ENCODE results near the gene DDX50. TPM values are rescaled to one million over a fixed set of nuclear protein-coding genes. Genes with fewer than 3 reads are reported as not detected.

The DDX50 gene
- total and polyA plus RNA-seq, 2 experiments from 2014 or later, result 19.5 to 40.9 TPM

DNA sequence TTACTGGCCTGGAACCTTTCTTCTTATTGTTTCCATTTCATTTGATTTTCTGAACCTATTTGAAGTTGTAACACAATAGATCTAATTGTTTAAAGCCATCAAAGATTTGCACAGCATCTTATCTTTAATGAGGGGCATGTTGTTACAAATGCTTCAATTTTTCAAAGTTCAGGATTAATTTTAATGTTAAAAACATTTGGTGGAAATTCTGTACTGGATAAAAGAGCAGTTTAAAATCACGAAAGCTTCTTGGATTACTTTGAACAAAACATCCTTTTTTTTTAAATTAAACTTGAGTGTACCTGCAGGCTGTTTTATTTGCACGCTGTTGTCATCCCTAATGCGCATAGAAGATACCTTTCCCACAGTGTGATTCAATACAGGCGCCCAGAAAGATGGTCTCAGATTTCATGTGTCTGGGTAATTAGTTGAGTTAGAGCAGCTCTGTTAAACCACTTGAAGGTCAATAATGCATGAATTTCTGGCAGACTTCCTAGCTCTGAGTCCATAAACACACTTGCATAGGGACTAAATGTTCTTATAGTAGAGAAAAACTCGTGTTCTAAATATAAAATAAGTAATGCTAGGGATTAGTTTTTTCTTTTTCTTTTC is 29.3 kb upstream of the DDX50 start:
- 37% methylated on average over 5 of the region's 5 CpGs for WGBS (ENCODE audit: low lambda C conversion rate, missing lambda C conversion rate)
- no peak overlapping the region for H3K4me3 ChIP-seq
- TF ChIP-seq EZH2 (IDR thresholded peaks at IDR 0.05; ENCODE audit: borderline replicate concordance) (no peak), EZH2phosphoT487 (IDR thresholded peaks at IDR 0.05; ENCODE audit: low read depth, severe bottlenecking, unreplicated experiment) (no peak)
- TF ChIP-seq, protein P1, sequence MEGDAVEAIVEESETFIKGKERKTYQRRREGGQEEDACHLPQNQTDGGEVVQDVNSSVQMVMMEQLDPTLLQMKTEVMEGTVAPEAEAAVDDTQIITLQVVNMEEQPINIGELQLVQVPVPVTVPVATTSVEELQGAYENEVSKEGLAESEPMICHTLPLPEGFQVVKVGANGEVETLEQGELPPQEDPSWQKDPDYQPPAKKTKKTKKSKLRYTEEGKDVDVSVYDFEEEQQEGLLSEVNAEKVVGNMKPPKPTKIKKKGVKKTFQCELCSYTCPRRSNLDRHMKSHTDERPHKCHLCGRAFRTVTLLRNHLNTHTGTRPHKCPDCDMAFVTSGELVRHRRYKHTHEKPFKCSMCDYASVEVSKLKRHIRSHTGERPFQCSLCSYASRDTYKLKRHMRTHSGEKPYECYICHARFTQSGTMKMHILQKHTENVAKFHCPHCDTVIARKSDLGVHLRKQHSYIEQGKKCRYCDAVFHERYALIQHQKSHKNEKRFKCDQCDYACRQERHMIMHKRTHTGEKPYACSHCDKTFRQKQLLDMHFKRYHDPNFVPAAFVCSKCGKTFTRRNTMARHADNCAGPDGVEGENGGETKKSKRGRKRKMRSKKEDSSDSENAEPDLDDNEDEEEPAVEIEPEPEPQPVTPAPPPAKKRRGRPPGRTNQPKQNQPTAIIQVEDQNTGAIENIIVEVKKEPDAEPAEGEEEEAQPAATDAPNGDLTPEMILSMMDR (IDR thresholded peaks at IDR 0.05; ENCODE audit: poor library complexity), result no peak
- H3K9me2 ChIP-seq (replicated peaks; ENCODE audit: insufficient read depth), result no peaks in the 10 kb centered on the region
- peak; percentile 75 for DNase-seq (ENCODE audit: low spot score)
- peaks cover 40% of the 10 kb centered on the region for H3K4me1 ChIP-seq (ENCODE audit: insufficient read depth)
- no peaks in the 10 kb centered on the region for H3K27me3 ChIP-seq
- H4K20me1 ChIP-seq (ENCODE audit: insufficient read depth, poor library complexity, severe bottlenecking), result no peaks in the 10 kb centered on the region
- H3K4me2 ChIP-seq, result peak overlapping the region; percentile 51
- peak overlapping the region; percentile 84 for H3K27ac ChIP-seq
- no peaks in the 10 kb centered on the region for H3K9me3 ChIP-seq (ENCODE audit: low read depth)
- no peaks in the 10 kb centered on the region for H3K36me3 ChIP-seq (replicated peaks; ENCODE audit: insufficient read depth, low read depth)
- H2AFZ ChIP-seq, result no peak overlapping the region
- H3K79me2 ChIP-seq, result no peaks in the 10 kb centered on the region

DNA sequence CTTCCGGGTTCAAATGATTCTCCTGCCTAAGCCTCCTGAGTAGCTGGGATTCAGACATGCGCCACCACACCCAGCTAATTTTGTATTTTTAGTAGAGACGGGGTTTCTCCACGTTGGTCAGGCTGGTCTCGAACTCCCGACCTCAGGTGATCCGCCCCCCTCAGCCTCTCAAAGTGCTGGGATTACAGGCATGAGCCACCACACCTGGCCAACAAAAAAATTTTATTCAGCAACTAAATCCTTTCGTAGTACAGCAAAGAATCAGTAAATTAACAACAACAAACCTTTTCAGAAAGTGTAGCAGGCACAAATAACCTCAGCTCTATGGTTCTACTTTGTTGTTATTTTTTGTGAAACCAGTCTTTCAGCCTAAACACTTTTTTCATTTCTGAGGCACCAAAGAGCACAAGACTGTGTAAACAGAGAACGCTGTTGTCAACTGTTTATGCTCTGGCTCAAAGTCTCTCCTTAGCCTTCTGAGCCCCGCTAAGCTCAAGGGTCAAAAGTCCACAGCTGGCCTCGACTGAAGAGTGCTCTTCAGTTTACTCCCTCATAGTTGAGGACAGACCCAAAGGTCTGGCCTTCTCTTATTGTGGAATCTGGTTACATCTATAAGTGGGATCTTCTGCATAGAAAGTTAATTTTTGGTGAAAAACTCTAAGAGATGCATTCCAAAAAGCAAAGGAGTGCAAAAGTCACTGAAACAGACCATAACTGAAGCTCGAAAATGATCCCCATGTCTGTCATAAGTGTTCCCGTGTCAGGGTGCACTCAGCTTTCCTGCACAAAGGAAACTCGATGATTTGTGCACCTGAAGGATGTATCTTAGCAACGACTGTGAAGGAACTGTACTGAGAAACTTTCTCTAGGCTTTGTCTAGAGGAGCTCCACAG is 24.6 kb upstream of the DDX50 start:
- H3K4me3 ChIP-seq, result no peak overlapping the region
- H3K36me3 ChIP-seq (replicated peaks; ENCODE audit: insufficient read depth, low read depth), result no peaks in the 10 kb centered on the region
- peaks cover 41% of the 10 kb centered on the region for H3K4me1 ChIP-seq (ENCODE audit: insufficient read depth)
- peak; percentile 77 for DNase-seq (ENCODE audit: low spot score)
- H2AFZ ChIP-seq, result no peak overlapping the region
- H3K9me3 ChIP-seq (ENCODE audit: low read depth), result no peaks in the 10 kb centered on the region
- no peaks in the 10 kb centered on the region for H3K79me2 ChIP-seq
- no peaks in the 10 kb centered on the region for H3K9me2 ChIP-seq (replicated peaks; ENCODE audit: insufficient read depth)
- WGBS (ENCODE audit: low lambda C conversion rate, missing lambda C conversion rate), result 50% methylated on average over 15 of the region's 15 CpGs
- H3K4me2 ChIP-seq, result peak overlapping the region; percentile 50
- H4K20me1 ChIP-seq (ENCODE audit: insufficient read depth, poor library complexity, severe bottlenecking), result no peaks in the 10 kb centered on the region
- H3K27me3 ChIP-seq, result no peaks in the 10 kb centered on the region
- TF ChIP-seq EZH2phosphoT487 (IDR thresholded peaks at IDR 0.05; ENCODE audit: low read depth, severe bottlenecking, unreplicated experiment) (no peak), EZH2 (IDR thresholded peaks at IDR 0.05; ENCODE audit: borderline replicate concordance) (no peak)
- TF ChIP-seq, protein P1 (IDR thresholded peaks at IDR 0.05; ENCODE audit: poor library complexity), result no peak
- H3K27ac ChIP-seq, result peak overlapping the region; percentile 83

- Histone ChIP-seq H3K4me2 (no peak overlapping the region), H4K20me1 (ENCODE audit: insufficient read depth, poor library complexity, severe bottlenecking) (no peaks in the 10 kb centered on the region), H3K4me3 (no peak overlapping the region), H3K36me3 (replicated peaks; ENCODE audit: insufficient read depth, low read depth) (no peaks in the 10 kb centered on the region), H3K9me3 (ENCODE audit: low read depth) (no peaks in the 10 kb centered on the region), H2AFZ (no peak overlapping the region), H3K27me3 (no peaks in the 10 kb centered on the region), H3K4me1 (ENCODE audit: insufficient read depth) (peaks cover 33% of the 10 kb centered on the region), H3K79me2 (no peaks in the 10 kb centered on the region), H3K9me2 (replicated peaks; ENCODE audit: insufficient read depth) (no peaks in the 10 kb centered on the region), H3K27ac (peak overlapping the region; percentile 83)
- no peak for DNase-seq (ENCODE audit: low spot score)
- TF ChIP-seq, protein P1 (IDR thresholded peaks at IDR 0.05; ENCODE audit: poor library complexity), result no peak
- TF ChIP-seq EZH2phosphoT487 (IDR thresholded peaks at IDR 0.05; ENCODE audit: low read depth, severe bottlenecking, unreplicated experiment) (no peak), EZH2 (IDR thresholded peaks at IDR 0.05; ENCODE audit: borderline replicate concordance) (no peak)
- WGBS (ENCODE audit: low lambda C conversion rate, missing lambda C conversion rate), result 93% methylated on average over 1 of the region's 1 CpG
Observed at GRCh38 chr10:68877482-68878110, 23.5 kb upstream of the DDX50 start.
